Raji (cell line): ENCODE results near the gene TRPM2.

ENCODE experiments used
- POLR2A ChIP-seq: IDR thresholded peaks from 2 replicates; pipeline ENCODE4 v1.6.1; 2011; ENCODE audit warnings: low read depth, low read length, control low read depth; ENCODE audit not compliant: insufficient read depth

TRPM2 gene

DNA sequence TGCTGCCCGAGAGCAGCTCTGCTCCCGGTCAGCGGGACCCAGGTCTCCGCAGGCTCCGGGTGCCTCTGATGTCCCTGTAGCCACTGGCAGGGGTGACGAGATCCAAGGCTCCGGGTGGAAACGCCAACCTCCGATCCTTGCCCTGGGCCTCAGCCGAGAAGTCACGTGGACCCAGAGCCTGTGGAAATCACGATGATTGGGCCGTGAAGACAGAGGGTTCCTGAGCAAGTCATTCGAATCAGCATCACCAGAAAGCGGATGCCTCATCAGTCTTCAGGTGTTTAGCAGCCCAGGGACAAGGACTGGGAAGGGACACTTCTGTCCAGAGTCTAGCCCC lies 114.4 kb downstream of the TRPM2 start:
- TF ChIP-seq POLR2A = no peak

DNA sequence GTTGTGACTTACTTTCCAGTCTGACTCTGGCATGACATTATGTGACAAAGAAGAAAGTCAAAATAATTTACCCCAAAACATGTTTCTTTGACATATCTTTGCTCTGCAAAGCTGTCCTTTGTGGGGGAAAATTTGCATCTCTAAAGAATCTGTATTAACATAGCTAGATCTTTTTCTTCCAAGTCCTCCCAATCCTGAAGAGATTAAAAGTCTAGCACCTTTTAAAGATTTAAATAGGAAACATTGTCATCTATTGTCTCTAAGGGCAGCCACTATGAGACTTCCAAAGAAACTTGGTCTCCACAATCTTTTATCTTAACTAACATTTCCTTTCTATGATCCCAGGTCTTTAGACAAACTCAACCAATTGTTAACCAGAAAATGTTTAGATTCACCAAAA lies 117.9 kb downstream of the TRPM2 start:
- no peak for TF ChIP-seq POLR2A

DNA sequence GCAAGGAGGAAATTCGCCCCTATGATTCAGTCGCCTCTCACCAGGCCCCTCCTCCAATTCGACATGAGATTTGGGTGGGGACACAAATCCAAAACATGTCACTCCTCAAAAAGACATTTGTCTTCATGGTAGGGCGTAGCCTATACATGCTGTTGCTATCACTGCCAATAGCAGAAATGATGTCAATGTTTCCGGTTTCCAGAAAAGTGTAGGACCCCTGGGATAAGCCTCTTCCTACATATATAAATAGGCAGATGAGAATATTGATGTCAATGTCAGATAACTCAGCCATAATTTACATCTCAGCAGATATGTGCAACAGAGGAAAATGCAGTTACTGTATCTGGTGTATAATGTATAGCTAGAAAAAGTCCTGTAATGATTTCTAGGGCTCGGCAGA lies 118.6 kb downstream of the TRPM2 start:
- no peak for TF ChIP-seq POLR2A

DNA sequence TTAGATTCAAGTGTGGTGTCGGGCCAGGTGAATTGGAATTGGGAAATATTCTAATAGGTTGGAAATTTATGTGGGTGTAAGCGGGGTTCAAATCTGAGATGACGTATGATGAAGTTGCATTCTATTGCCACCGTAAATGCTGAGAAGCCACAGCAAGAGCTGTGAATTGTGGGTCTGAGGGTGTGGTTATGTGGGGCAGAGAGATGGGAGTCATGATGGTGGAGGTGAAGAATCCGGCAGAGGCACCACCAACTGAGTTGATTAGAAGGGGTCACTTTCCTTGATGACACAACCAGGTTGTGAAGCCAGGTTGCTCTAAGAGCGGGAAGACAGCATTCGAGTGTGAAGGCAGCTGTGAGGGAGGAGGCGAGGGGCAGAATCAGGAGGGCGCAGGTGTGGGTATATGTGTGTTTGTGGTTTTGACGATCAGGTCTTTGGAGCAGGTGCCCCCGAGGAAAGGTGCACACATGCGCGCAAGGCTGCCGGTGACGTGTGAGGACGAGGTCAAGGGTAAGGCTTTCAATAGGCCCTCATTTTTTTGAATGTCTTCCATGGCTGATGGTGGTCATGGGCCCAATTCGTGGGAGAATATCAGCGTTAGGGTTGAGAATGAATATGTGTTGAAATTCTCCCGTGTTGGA lies 120.6 kb downstream of the TRPM2 start:
- TF ChIP-seq POLR2A = no peak

DNA sequence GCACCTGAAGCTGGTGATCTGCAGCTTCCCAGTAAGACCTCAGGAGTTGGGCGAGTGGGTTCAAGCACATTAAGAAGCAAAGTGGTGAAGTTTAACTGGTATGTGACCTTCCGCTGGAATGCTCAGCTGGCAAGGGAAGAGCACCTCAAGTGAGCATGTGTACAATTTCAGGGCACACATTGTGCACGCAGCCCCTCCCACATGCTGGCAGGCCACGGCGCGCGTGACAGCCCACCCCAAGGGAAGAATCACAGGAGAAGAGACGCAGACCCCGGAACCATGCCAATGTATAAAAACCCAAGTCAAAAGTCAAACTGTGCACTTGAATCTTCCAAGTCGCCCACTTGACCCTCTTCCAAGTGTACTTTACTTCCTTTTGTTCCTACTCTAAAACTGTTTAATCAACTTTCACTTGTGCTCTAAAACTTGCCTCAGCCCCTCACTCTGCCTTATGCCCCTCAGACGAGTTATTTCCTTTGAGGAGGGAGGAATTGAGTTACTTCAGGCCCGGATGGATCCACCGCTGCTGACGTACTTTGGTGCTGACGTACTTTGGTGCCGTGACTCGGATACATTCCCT lies 121.9 kb downstream of the TRPM2 start:
- TF ChIP-seq POLR2A = no peak

DNA sequence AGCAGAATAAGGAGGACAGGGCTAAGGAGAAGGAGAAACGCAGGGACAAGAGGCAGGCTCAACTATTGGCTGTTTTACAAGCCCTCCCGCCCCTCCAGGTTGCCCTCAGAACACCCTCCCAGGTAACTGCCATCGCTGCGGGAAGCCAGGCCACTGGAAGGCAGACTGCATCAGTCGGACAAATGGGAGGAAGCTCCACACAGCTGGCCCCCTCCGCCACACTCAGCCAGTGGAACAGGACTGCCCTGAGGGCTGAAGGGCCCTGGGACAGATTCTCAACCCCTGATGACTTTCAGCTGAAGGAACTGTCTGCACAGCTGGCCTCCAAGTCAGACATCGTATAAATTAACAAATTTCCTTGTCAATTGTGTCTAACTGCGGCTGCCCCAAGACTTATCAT lies 123.7 kb downstream of the TRPM2 start:
- no peak for TF ChIP-seq POLR2A

DNA sequence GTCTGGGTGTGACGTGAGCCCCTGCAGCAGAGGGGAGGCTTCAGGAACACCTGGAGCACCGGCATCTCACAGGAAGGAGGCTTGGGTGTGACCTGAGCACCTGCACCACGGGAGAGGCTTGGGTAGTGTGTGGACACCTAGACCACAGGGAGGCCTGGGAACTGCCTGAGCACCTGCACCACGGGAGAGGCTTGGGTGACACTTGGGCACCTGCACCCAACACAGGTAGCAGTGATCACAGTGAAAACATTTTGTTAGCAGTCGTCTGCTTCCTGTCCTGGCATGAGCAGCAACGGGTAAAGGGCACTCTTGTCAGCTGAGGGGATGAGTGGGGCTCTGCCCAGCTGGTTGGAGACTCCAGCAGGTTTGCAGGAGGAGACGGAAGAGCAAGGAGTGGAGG lies 124.3 kb downstream of the TRPM2 start:
- no peak for TF ChIP-seq POLR2A

DNA sequence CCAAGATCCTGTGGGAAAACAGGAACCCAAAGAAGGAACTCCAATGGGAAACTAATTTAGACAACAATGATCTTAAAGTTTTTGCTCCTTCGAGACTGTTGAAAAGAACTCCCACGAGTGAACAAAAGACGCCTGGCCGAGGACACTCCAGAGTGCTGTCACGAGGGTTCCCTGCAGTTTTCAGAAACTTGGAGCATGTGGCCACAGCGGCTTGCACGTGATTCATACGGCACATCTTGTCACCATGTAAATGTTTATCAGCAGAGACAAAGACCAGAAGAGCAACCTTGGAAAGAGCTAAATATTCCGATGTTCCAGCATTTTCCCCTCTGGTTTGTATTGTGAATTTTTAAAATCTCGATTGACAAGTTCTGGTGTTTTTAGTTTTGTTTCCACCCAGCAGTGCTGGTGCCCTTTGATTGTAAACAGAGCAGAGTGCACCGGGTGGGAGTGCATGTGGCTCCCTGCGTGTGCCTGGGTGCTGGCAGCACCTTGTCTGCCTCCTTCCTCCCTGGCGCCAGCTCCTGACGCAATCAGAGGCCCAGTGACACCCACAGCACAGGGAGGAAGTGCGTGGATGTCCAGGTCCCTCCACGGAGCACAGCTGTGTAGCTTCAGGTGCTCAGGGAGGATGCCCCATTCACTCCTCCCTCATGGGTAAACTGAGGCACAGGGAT lies 124.8 kb downstream of the TRPM2 start:
- TF ChIP-seq POLR2A = no peak

DNA sequence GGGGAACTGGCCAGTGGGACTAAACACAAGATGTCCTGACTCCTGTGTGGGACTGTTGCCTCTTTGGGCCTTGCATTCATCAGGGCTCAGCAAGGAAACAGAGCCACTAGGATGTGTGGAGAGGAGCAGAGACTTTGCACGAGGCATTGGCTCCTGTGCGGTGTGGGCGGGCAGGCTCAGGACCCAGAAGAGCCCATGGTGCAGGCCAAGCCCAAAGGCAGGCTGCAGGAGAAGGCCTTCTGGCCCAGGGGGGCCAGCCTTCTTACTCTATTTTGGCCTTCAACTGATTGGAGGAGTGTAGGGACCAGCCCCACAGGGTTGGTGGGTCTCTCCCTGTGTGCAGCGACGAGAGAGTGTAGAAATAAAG lies 125.4 kb downstream of the TRPM2 start:
- no peak for TF ChIP-seq POLR2A

DNA sequence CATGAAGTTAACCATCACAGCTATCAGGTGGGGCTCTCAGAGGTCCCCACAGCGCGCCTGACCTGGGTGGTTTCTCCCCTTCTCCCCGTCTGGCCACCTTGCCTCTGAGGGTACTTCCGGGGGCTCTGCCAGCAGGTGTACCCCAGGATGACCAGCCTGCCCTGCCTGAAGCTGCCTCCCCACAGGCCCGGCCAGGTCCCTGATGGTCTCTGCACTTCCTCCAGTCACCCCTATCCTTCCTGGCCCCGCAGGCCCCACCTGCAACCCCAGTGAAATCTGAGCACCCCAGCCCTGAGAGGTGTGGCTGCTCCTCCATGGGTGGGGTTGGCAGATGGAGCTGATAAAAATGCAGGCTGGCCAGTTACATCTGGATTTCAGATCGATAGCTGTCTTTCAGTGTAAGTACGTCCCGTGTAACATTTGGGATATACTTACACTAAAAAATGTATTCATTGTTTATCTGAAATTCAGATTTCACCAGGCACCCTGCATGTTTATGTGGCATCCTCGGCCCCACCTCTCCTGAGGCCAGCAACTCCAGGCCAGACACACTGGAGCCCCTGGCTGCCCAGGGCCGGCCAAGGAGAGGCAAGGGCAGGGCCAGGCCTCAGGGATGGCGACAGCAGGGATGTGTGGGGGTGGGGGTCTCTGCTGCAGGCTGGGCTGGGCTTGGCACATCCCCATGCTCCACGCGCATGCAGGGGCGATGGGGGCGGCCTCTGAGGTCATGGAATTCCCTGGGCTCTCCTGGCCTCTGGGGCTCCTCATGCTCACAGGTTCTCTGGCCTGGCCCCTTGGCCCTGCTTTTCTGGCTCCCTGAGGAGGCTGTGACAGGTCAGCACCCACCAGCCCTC lies 127.0 kb downstream of the TRPM2 start:
- no peak for TF ChIP-seq POLR2A

DNA sequence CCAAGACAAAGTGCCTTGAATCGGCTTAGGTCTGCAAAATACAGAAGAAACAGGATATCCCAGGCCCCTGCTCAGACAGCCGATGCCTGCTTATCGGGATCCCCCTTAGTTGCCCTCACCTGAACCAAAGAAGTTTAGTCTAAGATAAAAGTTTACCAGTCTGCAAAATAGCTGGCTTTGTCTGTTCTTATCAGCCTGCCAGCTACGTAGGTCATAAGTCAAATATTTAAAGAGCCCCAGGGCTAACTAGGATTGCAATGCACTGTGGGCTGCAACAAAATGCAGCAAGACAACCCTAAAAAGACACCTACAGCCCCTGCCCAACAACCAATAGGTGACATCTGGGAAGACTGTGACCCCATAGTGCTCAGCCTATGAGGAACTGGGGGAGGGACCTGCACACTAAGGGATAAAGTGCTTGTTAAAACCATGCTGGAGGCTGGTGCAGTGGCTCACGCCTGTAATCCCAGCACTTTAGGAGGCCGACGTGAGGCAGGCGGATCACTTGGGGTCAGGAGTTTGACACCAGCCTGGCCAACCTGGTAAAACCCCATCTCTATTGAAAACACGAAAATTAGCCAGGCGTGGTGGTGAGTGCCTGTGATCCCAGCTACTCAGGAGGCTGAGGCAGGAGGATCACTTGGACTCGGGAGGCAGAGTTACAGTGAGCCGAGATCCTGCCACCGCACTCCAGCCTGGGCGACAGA lies 129.3 kb downstream of the TRPM2 start:
- no peak for TF ChIP-seq POLR2A

DNA sequence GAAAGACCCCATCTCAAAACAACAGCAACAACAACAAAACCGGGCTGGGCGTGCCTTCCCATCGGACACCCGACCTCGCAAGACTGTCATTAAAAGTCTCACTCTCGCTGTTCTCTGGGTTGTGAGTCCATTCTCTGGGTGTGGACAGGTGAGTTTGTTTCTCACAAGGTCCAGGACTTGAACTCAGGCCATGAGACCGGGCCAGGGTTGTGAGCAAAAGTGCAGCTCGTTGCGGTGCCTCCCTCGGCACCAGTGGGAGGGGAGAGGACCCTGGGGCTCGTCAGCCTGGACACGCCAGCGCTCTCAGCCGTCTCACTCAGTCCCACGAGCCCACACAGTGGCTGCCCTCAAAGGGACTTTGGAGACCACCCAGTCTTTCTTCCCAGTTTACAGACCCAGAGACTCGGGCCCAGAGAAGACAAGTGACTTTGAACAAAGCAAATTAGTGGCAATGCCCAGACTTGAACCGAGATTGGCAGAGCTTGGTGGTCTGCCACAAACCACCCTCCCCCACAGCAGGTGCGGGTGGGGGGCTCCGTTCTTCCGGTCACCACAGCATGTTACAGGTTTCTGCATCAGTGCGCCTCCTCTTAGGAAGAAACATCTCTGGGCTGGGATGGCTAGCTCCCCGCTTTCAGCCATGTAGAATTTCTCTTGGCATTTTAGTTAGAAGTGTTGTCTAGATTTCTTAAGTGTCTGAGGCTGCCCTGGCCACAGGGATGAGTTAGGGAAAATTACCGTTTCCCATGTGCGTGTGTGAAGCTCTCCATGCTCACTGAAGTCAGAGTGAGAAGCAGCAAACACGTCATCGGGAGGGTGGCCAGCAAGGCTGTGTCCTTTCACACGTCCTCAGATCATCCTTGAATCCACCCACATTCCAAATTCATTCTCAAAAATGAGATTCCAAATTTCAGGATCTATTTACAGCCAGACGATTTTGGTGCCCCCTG lies 130.1 kb downstream of the TRPM2 start:
- TF ChIP-seq POLR2A = no peak

DNA sequence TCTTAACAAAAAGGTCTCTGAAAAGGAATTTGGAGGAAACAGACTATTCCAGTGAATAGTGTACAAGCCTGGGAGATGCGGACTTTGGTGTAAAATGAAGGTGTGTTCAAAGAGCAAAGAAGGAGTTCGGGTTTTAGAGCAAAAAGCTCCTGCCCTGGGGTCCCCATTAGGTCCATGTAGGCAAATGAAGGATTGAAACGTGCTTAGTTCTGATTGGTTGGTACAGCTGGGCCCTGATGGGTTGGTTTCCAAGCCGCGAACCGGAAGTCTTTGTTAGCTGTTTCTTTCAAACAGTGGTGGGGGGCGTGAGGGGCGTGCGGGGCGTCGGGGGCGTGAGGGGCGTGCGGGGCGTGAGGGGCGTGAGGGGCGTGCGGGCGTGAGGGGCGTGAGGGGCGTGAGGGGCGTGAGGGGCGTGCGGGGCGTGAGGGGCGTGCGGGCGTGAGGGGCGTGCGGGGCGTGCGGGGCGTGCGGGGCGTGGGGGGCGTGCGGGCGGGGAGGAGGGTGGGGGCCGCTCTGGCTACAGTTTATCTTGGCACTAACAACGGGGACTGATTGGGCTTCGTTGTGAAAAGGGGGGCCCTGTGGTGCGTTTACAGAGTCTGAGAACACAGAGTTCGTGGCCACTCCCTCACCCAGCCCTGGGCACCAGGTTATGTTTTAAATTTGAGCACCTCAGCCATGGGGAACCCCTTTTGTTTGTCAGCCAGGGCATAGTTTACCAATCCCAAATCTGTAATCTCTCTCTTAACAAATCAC lies 131.3 kb downstream of the TRPM2 start:
- TF ChIP-seq POLR2A = no peak
